ENCODE measurements around the gene EP400. TPM values are rescaled to one million over a fixed set of nuclear protein-coding genes. Genes with fewer than 3 reads are reported as not detected.
A peak's percentile ranks its signal among the peaks of the same experiment; 100 is the strongest.

EP400 gene
- total RNA-seq, 1 experiment from 2014 or later = 61.7 TPM

- no peak overlapping the region for H2BK120ac ChIP-seq (ENCODE audit: low read depth, low read length, poor library complexity, severe bottlenecking)
- no peak overlapping the region for H3K23ac ChIP-seq (ENCODE audit: insufficient read length, low read depth, low read length)
- H3K27ac Mint-ChIP-seq = no peak overlapping the region
- no peak overlapping the region for H4K5ac ChIP-seq (ENCODE audit: insufficient read length, low read depth, low read length)
- no peak overlapping the region for H3K4me3 Mint-ChIP-seq
- no peak overlapping the region for H2BK15ac ChIP-seq (ENCODE audit: low read depth, low read length)
- no peak overlapping the region for H2AFZ ChIP-seq (ENCODE audit: low read length)
- peak; percentile 25 for DNase-seq
- H3K23me2 ChIP-seq (ENCODE audit: insufficient read length, low read depth, low read length, poor library complexity, severe bottlenecking) = no peaks in the 10 kb centered on the region
- H3K9me3 Mint-ChIP-seq = peaks cover 41 to 50% of the 10 kb centered on the region in 2 experiments
- H4K8ac ChIP-seq (replicated peaks; ENCODE audit: insufficient read length, low read depth, low read length) = no peak overlapping the region
- H3K27me3 Mint-ChIP-seq (ENCODE audit: low read depth) = peaks cover 32% of the 10 kb centered on the region
- no peaks in the 10 kb centered on the region for H3K79me1 ChIP-seq (ENCODE audit: insufficient read depth, low read depth, low read length, poor library complexity, severe bottlenecking)
- no peak overlapping the region for H3K4me2 ChIP-seq (ENCODE audit: insufficient read depth, insufficient read length, low read length)
- H3K27ac ChIP-seq (ENCODE audit: insufficient read length, low read depth, low read length) = no peak overlapping the region
- no peak overlapping the region for H2BK5ac ChIP-seq (ENCODE audit: insufficient read length, low read length)
- no peak overlapping the region for H3K4ac ChIP-seq (ENCODE audit: low read depth, low read length)
- no peaks in the 10 kb centered on the region for H3K79me2 ChIP-seq (ENCODE audit: insufficient read depth, low read length)
- no peak overlapping the region for H4K91ac ChIP-seq (ENCODE audit: insufficient read length, low read depth, low read length)
- peaks cover 38 to 55% (median 43%) of the 10 kb centered on the region in 3 experiments for H3K36me3 Mint-ChIP-seq (ENCODE audit: insufficient read depth in 1 of 3, low read depth in 3 of 3)
- H3K27me3 ChIP-seq (ENCODE audit: insufficient read depth, low read length) = no peaks in the 10 kb centered on the region
- H3K9ac ChIP-seq (ENCODE audit: extremely low read depth, insufficient read length, low read length) = no peak overlapping the region
- TF ChIP-seq CTCF (conservative IDR thresholded peaks at IDR 0.05) = no peak
- no peaks in the 10 kb centered on the region for H4K20me1 ChIP-seq (ENCODE audit: control insufficient read depth, insufficient read depth, insufficient read length)
- no peak overlapping the region for H2BK12ac ChIP-seq (ENCODE audit: insufficient read length, low read depth, low read length)
- H3K56ac ChIP-seq (ENCODE audit: insufficient read length, low read depth, low read length) = no peak overlapping the region
- H3K9me3 ChIP-seq (ENCODE audit: control insufficient read depth, low read depth, low read length) = peaks cover 21% of the 10 kb centered on the region
- H3K18ac ChIP-seq (ENCODE audit: insufficient read length, low read depth, low read length) = no peak overlapping the region
- H2BK20ac ChIP-seq (ENCODE audit: low read depth, low read length, poor library complexity, severe bottlenecking) = no peak overlapping the region
- no peak overlapping the region for H2AK5ac ChIP-seq (ENCODE audit: insufficient read length, low read length)
- no peaks in the 10 kb centered on the region for H3K4me1 ChIP-seq (ENCODE audit: insufficient read depth, low read length)
- H3K14ac ChIP-seq (ENCODE audit: insufficient read depth, low read length) = no peak overlapping the region
- H3T11ph ChIP-seq (ENCODE audit: low read length) = no peak overlapping the region
- no CpG with 5 or more reads among the region's 14 CpGs for WGBS (ENCODE audit: extremely low coverage, insufficient read length, low lambda C conversion rate)
- no peaks in the 10 kb centered on the region for H3K4me1 Mint-ChIP-seq
Observed at GRCh38 chr12:132130690-132131089, 180.9 kb downstream of the EP400 start.

Other genes with a start within 250 kb of the EP400 start
- gene SFSWAP, start 238.9 kb upstream of the EP400 start, total RNA-seq (2021) = 44.2 and 48.1 TPM in 2 replicates
- gene MMP17, start 121.5 kb upstream of the EP400 start, total RNA-seq (2021) = 14.8 and 16.0 TPM in 2 replicates
- gene ULK1, start 55.3 kb upstream of the EP400 start, total RNA-seq (2021) = 52.7 and 57.2 TPM in 2 replicates
- 116 and 117 TPM in 2 replicates for gene PUS1, start 20.7 kb upstream of the EP400 start, total RNA-seq (2021)
- 37.9 and 38.0 TPM in 2 replicates for gene DDX51, start 194.4 kb downstream of the EP400 start, total RNA-seq (2021)
- gene NOC4L, start 194.5 kb downstream of the EP400 start, total RNA-seq (2021) = 36.5 and 36.9 TPM in 2 replicates